Stimulated activated CD8-positive, alpha-beta memory T cell treated with anti-CD3 and anti-CD28 coated beads, Interleukin-15, amount 100 ng/mL, for 4 hours (primary cell): ENCODE data around the gene ZSWIM9.

Experiments used
- DNase-seq, 2 donors: peaks; one replicate each; pipeline ENCODE4 v3.0.0-alpha.2; 2020; ENCODE audit warnings: low read depth in 2 of 2

The ZSWIM9 gene

DNA sequence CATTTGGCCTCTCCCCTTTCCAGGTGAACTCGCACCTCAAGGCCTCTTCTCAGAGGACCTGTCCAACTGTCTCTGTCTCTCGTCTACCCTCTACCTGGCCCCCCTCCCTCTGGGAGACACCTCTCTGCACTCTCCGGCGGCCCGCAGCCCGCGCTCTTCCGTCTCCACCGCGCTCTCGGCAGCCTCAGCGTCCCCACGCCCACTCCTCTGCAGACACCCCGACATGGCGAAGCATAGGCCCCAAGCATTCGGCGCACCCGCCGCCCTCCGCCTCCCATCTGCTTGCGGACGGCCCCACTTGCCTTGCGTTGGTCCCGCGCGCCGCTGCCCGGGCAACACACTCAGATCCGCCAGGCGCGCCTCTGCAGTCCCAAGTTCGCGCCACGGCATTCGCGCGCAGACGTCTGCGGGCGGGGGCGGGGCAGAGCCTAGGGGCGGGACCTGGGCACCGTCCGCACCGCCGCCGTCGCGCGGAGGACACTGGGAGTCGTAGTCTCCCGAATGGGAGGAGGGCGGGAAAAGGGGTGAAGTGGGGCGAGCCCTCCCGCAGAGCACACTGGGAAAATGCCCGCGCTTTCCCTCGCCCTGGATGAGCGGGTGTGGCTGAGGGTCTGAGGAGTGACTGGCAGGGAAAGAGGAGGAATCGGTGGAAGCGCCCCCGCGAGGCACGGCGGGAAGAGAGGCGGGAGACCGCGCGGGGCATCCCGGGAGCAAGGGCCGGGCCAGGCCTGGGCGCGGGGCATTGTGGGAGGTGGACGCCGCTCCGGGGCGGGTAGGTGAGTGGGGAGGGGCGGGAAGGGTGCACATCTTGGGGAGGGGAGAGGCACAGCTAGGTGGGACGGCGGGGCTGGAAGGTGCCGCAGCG lies at the start of gene ZSWIM9, which contains the start of gene LIG1:
Gene ZSWIM9 (plus strand): TSS at position 742 of the 865 bp plus-strand sequence. CDS start 1,123 bp downstream, outside the sequence.
Gene LIG1 (minus strand): TSS at position 406 of the 865 bp plus-strand sequence. CDS start 4,778 bp downstream, outside the sequence.
- peak; percentile 82 to 84 for DNase-seq

DNA sequence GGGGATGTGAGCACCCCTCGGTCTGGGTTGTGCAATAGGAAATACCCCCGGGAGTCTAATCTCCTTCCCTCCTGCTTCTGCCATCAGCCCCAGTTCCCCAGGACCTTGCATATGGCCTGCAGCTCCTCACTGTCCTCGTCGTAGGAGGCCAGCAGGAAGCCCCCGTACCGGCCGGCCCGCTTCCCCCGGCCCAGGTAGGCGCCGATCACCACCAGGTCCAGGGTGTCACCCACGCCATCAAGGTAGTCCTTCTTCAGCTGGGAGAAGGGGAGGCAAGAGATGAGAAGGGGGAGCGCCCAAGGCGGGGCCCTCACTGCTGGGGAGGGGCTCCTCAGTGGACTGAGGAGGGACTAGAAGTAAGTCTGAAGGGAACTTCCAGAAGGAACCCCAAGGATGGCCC lies 49.4 kb upstream of the ZSWIM9 start:
- no peak for DNase-seq

DNA sequence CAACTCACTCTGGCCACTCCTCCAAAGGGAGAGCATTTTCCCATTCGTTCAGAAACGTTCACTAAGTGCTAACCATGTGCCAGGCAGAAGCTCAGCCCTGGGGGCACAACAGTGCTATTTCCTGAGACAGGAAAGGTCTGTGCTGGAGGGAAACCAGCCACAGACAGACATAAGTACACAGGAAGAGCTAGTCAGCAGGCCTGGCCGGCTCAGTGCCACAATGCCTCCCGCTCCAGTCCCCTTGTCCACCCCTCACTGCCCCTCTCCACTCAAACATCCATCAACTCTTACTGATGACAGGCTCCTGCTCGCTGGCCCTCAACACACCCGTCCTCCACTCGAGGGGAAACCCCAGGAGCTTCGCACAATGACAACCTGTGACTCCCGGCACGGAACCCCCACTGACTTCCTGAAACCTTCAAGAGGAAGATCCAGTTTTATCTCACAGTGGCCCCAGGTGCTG lies 48.5 kb upstream of the ZSWIM9 start:
- DNase-seq: no peak

DNA sequence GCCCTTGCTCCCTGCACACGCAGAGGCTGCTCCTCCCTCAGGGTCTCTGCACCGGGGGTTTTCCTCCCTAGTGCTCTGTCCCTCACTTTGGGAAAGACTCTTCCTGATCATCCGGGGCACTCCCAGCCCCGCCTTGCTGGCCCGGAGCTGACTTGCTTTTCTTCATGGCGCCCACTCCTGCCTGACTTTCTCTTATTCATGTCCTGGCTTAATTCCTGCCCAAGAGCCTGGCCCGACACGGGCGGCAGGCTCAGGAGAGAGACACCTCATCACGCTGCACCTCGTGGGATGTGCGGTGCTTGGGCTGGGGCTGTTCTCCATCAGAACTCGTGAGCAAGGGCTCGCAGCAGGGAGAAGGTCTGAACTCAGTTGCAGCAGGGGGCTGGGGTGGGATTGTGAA lies 48.1 kb upstream of the ZSWIM9 start:
- DNase-seq: no peak

DNA sequence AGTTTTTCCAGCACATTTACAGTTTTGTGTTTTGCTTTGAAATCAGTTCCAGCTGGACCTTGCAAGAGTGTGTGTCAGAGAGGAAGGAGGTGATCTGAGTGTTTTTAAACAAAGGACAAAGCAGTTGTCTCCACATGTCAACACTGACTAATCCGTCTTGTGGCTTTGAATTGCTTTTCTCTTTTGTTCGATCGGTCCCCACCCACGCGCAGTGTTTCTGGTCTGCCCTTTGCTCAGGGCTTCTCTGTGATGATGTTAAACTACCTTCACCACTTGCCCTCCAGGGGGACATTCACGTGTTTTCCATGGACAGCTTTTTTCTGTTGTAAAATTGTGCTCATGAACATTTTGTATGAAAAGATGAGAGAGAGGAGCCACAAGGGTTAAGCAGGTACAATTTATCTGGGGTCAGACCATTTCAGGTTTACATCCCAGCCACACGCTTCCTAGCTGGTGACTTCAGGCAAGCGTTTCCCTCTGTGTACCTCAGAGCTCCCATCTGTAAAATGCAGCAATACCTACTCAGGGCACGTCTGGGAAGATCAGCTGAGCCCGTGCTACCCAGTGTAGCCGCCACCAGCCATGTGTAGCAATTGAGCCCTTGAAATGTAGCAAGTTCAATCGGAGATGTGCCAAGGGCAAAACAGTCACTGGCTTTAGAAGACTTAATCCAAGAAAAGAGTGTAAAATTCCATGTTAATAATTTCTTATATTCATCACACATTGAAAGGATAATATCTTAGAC lies 46.4 kb upstream of the ZSWIM9 start:
- no peak for DNase-seq

DNA sequence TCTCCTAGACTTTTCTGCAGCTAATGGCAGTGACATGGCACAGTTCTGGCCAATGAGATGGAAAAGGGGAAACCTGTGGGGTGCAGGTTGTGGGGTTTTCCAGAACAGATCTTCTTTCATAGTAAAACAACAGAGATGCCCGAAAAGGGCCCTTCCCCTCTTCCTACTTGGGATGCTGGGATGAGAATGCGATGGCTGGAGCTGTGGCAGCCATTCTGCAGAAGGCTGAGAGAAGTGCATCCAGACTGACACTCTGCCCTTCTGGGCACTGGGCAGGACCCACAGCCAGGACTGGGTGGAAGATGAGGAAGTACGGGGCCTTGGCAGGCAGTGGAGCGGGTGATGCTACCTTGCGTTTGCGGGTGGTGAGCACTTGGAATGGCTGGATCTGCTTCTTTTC lies 42.9 kb upstream of the ZSWIM9 start:
- DNase-seq: no peak

DNA sequence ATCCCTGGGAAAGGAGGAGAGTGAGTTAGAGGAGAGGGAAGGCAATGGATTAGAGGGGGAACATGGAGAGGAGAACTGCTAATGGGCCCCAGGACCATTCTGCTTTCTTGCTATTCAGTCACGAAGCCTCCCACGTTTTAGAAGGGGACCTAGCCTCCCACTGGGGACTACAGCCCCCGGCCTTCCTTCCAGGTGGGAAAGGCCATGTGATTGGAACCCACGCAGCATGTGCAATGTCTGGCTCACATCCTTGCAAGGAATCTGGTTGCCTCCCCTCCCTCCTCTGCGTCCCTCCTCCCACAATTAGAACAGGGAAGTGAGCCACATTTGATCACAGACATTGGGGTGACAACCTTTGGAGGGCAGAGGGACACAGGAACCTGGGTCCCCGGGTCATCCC lies 37.4 kb upstream of the ZSWIM9 start:
- DNase-seq: no peak

DNA sequence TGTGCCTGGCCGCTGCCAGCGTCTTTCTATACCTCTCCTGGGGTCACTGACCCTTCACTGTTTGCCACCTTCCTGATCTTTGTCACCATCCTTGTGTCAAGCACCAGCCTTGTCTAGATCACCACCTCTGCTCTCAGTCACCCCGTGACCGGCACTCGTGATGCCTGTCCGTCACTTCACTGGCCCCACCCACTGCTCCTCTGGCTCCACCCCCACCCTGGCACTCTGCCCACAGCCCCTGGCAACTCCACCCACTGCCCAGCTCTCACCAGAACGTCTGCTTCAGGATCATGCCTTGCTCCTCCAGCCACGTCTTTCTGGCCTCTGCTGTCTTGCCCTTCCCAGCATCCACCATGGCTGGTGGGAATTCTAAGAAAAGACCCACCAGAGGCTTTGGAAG lies 35.1 kb upstream of the ZSWIM9 start:
- no peak for DNase-seq

DNA sequence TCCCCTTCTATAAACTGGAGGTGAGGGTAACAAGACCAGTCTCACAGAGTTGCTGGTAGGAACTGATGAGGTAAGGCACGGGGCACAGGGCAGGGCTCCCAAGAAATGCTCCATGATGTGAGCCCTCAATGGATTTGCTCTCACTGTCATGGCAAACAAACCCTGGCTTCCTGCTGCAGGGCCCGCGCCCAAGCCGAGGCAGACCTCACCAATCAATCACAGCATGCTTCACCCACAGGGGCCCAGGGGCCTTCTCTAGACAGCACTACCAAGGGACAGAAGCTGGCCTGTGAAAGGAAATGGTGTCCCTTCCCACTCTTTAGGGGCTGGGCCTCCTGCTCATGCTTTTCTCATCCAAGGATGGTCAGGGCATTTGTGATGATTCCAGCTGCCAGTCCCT lies 33.9 kb upstream of the ZSWIM9 start:
- no peak for DNase-seq

DNA sequence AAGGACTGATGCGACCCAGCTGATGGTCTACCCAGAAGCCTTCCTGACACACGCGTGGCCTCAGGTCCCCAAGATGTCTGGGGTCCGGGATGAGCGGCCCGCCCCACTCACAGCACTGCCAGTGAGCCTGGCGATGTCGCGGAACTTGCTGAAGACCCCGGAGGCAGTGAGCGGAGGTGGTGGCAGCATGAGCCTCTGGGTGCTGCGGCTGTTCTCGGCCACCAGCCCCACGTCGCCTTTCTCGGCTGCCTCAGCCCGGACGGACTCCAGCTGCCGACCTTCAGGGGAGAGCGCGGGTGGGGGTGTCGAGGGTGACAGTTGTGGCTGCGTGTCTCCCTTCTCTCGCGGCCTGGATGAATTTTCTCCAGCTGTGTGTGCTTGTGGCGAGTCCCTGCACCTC lies 33.1 kb upstream of the ZSWIM9 start:
- DNase-seq: no peak

DNA sequence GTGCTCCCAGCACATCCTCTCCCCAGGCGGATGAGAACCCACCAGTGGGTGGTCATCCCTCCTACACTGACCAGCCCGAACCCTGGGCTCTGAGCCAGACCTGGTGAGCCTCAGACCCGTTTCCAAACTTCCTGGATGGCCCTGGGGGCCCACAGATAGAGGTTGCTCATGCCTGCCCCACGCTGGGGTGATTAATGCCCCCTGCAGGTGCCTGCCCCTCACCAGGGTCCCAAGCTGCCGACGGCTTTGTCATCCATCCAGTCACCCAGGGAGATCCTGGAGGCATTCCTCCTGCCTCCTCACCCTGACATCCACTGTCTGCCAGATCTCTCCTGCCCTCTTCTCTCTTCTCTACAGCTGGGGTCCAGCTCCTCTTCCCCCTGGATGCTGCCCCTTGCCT lies 31.4 kb upstream of the ZSWIM9 start:
- no peak for DNase-seq

DNA sequence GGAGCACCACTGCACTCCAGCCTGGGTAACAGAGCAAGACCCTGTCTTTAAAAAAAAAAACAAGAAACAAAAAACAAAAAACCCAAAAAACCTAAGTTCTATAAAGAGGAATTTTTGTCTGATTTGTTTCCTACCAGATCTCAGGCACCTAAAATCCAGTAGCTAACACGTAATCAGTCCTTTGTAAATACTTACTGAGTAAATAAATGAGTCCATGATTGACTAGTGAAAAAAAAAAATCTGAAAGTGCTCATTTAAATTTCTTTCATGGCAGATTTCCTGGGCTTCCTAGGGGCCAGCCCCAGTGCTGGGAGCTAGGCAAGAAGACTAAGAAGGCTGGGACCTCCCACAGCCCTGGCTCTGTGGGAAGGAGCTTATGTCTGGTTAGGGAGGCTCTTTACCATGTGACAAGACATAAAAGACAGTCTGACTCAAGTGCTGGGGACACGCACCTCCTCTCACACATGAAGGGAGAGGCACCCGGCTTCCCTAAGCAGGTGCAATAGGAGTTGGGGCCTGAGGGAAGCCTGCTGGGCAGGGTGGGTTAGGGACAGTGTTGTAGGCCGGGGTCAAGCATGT lies 22.8 kb upstream of the ZSWIM9 start:
- DNase-seq: no peak

DNA sequence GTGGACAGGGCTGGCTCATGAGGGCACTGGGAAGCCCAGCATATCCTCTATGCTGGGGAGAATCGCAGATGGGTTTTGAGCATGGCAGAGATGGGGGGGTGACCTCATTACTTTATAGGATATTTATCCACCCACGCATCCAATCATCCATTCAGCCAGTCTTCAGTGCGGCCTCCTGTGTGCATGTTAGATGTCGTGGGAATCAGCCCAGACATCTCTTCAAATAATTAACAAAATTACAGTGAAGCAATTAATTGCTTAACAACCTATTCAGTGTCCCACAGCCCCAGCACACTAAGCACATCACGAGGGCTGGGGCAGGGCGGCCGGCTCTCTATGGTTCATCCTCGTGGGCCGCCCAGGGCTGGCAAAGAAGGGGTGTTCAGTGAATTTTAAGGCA lies 21.9 kb upstream of the ZSWIM9 start:
- no peak for DNase-seq

DNA sequence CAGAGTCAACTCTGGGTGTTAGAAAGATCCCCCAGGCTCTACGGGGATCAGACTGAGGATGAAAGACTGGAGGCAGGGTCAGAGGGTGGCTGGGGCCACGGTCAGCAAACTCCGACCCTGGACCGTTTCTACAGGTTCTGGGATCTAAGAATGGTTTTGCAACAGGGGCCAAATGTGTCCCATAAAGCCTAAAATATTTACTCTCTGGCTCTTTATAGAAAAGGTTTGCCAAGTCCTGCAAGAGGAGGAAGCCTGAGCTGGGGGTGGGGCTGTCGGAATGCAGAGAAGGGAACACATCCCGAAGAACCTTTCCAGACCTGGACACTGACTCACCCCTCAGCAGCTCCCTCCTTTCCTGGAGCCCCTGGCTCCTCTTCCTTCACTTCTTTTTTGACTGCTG lies 21.1 kb upstream of the ZSWIM9 start:
- no peak for DNase-seq

DNA sequence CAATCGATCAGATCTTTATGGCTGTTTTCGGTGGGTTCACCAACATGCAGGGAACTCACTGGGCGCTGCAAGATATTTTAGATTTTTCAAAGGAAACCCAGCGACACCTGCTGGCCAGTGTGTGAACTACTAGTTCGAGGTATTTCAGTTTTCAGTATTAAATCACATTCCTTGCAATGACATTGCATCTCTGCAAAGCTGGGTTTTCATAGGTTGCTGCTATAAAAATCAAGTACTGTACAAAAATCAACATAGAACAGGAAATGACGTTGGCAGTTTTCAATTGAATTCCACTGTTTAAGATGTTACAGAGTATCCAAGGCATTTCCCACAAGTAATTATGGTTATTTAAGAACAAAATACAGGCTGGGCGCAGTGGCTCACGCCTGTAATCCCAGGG lies 17.9 kb upstream of the ZSWIM9 start:
- peak; percentile 21 to 50 for DNase-seq

DNA sequence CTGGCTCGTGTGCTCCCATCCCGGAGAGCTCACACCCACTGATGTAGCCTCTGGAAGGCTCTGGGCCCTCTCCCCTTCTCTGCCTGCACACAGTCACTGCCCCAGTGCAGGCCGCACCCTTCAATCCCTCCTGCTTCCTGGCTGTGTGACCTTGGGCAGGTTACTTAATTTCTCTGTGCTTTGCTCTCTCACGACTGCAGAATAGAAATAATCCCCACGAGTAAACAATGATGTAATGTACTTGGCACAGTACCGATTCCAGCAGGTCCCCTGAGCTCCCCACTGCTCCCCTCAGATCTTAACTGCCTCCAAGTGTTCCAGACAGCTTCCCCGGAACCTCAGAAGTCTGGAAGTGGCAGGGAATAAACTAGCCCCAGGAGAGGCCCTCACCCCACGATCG lies 16.5 kb upstream of the ZSWIM9 start:
- no peak for DNase-seq

DNA sequence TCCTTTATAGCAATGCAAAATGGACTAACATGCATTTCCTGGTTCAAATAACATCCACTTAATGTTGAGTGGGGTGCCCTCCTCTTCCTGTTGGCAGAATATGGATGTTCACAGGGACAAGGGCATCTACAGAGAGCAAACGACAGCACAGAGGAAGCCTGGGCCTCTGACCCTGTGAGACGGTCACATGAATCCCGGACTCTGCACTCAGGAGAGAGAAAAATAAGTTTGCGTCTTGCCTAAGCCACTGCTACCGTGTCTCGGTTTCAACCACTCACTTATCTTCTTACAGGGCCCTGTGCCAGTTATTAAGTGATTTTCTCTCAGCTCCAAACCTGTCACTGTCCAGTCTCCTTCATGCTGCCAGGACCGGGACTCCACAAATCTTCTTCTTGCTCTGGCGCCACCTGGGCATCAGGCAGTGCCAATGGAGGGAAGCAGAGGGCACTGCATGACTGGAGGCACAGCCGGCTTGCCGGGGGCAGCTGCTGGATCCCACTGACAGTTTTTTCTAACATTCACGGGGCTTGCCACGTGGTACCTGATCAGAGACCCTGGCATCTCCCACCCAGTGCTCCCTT lies 12.2 kb upstream of the ZSWIM9 start:
- DNase-seq: no peak

DNA sequence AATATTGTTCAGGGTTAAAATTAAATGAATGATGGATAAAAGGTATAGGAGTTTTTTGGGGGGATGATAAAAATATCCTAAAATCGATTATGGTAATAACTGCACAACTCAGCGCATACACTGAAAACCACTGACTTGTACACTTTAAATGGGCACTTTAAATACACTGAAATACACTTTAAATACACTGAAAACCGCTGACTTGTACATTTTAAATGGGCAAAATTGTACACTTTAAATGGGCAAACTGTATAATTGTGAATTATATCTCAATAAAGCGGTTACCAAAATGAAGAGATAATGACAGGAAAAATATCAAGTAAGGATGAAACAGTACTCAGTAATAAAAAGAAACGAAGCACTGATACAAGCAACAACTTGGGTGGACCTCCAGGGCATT lies 1.8 kb upstream of the ZSWIM9 start:
- no peak for DNase-seq

DNA sequence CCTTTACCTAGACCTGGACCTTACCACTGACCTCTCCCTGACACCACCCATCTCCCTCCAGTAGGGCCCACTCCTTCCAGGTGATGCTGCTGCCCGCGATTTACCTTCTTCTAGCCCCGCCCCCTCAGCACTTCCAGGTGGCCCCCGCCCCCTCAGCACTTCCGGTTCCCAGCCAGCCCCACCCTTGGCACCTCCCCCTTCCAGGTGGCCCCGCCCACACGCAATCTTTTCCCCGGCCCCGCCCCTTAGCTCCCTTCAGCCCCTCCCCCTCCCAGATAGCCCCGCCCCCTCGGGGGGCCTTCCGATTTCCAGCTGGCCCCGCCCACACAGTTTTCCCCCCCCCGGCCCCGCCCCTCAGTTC lies 922 bp upstream of the ZSWIM9 start:
- DNase-seq: peak; percentile 79 to 84

DNA sequence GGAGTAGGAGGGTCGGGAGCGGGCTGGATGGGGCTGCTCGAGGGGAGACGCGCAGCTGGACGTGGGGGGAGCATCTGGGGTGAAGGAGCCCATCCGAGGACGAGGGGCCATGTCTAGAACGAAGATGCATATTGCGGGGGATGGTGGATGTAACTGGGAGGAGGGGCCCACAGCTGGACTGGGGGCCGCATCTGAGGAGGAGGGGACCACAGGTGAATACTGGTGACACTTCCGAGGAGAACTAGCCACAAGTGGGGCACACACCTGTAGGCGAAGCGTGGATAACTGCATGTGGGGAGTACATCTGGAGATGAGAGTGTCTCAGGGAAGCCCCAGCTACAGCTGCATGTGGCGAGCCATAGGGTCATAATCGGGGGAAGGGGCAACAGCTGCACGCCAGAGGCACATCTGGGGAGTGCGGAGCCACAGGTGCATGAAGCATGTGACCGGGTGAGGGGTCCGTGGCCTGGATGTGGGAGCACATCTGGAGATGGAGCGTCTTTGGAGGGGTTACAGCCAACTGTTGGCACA lies 402 bp downstream of the ZSWIM9 start:
- no peak for DNase-seq

DNA sequence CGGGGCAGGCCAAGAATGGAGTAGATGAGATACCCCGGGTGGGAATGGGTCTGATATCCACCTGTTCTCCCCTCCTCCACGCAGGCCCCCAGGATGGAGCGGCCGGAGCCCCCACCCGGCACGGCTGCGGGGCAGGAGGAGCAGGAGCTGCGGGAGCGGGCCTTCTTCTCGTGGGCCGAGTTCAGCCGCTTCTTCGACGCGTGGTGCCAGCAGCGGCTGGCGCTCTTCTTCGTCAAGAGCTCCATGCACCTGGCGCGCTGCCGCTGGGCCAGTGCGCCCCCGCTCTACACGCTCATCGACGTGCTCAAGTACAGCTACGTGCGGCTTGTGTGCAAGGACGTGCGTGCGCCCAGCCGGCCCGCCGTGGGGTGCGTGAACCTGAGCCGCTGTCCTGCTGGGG lies 1.2 kb downstream of the ZSWIM9 start:
- DNase-seq: no peak

DNA sequence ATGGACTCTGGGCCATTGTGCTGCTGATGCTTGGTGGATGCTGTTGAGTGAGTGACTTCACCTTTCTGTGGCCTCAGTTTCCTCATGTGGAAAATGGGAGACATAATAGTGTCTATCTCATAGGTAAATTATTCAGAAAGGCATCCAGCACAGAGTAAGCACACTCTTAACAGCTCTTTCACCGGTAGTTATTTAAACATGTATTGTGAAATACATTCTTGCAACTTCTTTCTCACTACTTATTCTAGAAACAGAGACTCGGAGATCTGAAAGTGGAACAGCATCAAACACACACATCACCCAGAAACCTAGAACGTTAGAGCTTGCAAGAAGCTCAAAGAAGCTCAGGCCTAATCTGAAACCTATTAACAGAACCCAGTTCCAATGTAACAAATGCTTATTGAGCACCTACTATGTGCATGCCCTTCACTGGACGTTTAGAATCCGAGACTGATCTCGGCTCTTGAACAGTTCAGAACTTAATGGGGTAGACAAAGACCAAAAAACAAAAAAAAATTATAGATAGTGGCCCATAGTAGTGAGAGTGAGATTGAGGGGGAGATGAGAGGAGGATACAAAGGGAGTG lies 4.1 kb downstream of the ZSWIM9 start:
- DNase-seq: no peak
